Hepatocyte (in vitro differentiated cells): ENCODE measurements around the gene POLD4. TPM values are rescaled to one million over a fixed set of nuclear protein-coding genes. Genes with fewer than 3 reads are reported as not detected.
A peak's percentile ranks its signal among the peaks of the same experiment; 100 is the strongest.

ENCODE experiments used
- DNase-seq: peaks from one replicate; pipeline ENCODE4 v3.0.0-alpha.2; 2016; ENCODE audit warnings: low spot score
- H2AFZ ChIP-seq: fragments of 200-600 bp; sonication (generic); 2 replicates; pipeline ENCODE4 v1.6.0; 2016; ENCODE audit warnings: antibody characterized with exemption, mild to moderate bottlenecking
- H3K27ac ChIP-seq: fragments of 200-600 bp; sonication (generic); 2 replicates; pipeline ENCODE4 v1.5.1; 2016; ENCODE audit warnings: mild to moderate bottlenecking
- H3K27me3 ChIP-seq: fragments of 200-600 bp; sonication (generic); 2 replicates; pipeline ENCODE4 v1.6.1; 2016
- H3K36me3 ChIP-seq: fragments of 200-600 bp; sonication (generic); replicated peaks from 2 replicates; pipeline ENCODE4 v1.5.1; 2016; ENCODE audit warnings: low read depth; ENCODE audit not compliant: insufficient read depth
- H3K4me1 ChIP-seq: fragments of 200-600 bp; sonication (generic); 2 replicates; pipeline ENCODE4 v1.5.1; 2016; ENCODE audit warnings: mild to moderate bottlenecking, moderate library complexity; ENCODE audit not compliant: insufficient read depth
- H3K4me2 ChIP-seq: fragments of 200-600 bp; sonication (generic); 2 replicates; pipeline ENCODE4 v1.6.0; 2016
- H3K4me3 ChIP-seq: fragments of 200-600 bp; sonication (generic); 2 replicates; pipeline ENCODE4 v1.5.1; 2016; ENCODE audit warnings: mild to moderate bottlenecking
- H3K79me2 ChIP-seq: fragments of 200-600 bp; sonication (generic); 2 replicates; pipeline ENCODE4 v1.6.0; 2017; ENCODE audit warnings: mild to moderate bottlenecking
- H3K9me2 ChIP-seq: fragments of 200-600 bp; sonication (generic); replicated peaks from 2 replicates; pipeline ENCODE4 v1.6.0; 2017; ENCODE audit warnings: mild to moderate bottlenecking; ENCODE audit not compliant: insufficient read depth
- H3K9me3 ChIP-seq: fragments of 200-600 bp; sonication (generic); 2 replicates; pipeline ENCODE4 v1.5.1; 2016; ENCODE audit warnings: low read depth, mild to moderate bottlenecking
- H4K20me1 ChIP-seq: fragments of 200-600 bp; sonication (generic); 2 replicates; pipeline ENCODE4 v1.6.0; 2016; ENCODE audit warnings: mild to moderate bottlenecking; ENCODE audit not compliant: insufficient read depth, poor library complexity, severe bottlenecking
- EZH2 ChIP-seq: fragments of 200-600 bp; sonication (generic); IDR thresholded peaks from 2 replicates; pipeline ENCODE4 v1.6.1; 2016; ENCODE audit warnings: antibody characterized with exemption, mild to moderate bottlenecking, borderline replicate concordance
- EZH2phosphoT487 ChIP-seq: fragments of 200-600 bp; sonication (generic); IDR thresholded peaks from one replicate; pipeline ENCODE4 v1.6.1; 2018; ENCODE audit warnings: antibody characterized with exemption, mild to moderate bottlenecking, low read depth, moderate library complexity; ENCODE audit not compliant: unreplicated experiment, severe bottlenecking
- WGBS: methylation state at CpG from one replicate; pipeline ENCODE4 v1.1.6; 2016; ENCODE audit warnings: low lambda C conversion rate; ENCODE audit errors: missing lambda C conversion rate; 5-methylcytosine and 5-hydroxymethylcytosine counted together
- polyA plus RNA-seq: library from polyadenylated mRNA; unstranded; fragments of >200 nt; fragmentation: Nextera tagmentation; extraction: Ambion mirVana; gene quantifications from 2 replicates; pipeline ENCODE4 v1.2.1, GENCODE V29; 2016
- total RNA-seq: library from RNA; depleted of rRNA; stranded (reverse); fragments of >200 nt; gene quantifications from 2 replicates; pipeline ENCODE4 v1.2.3, GENCODE V29; 2014
- TF ChIP-seq, protein P1 (sequence below): fragments of 200-600 bp; sonication (generic); IDR thresholded peaks from 2 replicates; pipeline ENCODE4 v1.5.1; 2016; ENCODE audit warnings: antibody characterized with exemption, mild to moderate bottlenecking; ENCODE audit not compliant: poor library complexity

The POLD4 gene
- total and polyA plus RNA-seq, 2 experiments from 2014 or later, result 74.4 to 97.4 TPM

DNA sequence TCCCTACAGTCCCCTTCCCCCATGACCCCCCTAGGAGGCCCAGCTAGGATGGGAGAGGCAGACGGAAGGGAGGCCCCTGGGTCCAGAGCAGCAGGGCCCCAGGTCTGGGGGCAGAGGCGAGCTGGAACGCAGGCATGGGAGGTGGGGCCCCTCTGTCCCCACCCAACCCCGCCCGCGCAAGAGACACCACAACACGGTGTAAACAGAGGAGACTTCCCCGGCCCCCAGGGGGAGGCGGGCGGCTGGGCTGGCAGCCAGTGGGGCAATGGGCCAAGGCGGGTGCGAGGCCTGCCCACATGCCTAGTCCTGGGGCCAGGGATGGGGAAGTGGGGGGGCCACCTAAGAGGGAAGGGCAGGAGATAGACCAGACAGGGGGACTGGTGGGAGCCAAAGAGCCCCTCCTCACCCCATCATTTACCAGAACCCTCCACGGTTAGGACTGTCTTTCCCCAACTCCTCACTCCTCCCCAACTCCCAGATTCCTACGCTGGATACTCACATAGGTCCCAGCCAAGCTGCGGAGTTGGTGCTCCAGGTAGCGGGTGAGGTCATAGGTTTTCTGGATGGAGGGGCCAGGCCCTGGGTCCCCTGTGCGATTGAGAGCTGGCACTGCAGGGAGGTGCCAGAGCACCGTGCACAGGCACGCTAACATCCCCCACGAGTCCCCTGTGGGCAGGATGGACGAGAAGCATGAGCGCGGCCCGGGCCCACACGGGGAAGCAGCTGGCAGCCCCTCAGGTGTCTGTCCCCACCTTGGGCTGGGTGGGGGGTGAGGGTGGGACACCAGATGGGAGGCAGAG is 13.8 kb upstream of the POLD4 start:
- WGBS, result 65% methylated on average over 20 of the region's 25 CpGs
- Histone ChIP-seq H3K9me2 (no peaks in the 10 kb centered on the region), H3K27me3 (no peaks in the 10 kb centered on the region), H3K9me3 (no peaks in the 10 kb centered on the region), H3K27ac (peak overlapping the region; percentile 99), H2AFZ (no peak overlapping the region), H3K4me1 (peaks cover 66% of the 10 kb centered on the region), H3K4me2 (peak overlapping the region; percentile 69), H4K20me1 (no peaks in the 10 kb centered on the region), H3K79me2 (peaks cover 37% of the 10 kb centered on the region), H3K4me3 (no peak overlapping the region), H3K36me3 (no peaks in the 10 kb centered on the region)
- DNase-seq, result peak; percentile 62
- TF ChIP-seq, protein P1, sequence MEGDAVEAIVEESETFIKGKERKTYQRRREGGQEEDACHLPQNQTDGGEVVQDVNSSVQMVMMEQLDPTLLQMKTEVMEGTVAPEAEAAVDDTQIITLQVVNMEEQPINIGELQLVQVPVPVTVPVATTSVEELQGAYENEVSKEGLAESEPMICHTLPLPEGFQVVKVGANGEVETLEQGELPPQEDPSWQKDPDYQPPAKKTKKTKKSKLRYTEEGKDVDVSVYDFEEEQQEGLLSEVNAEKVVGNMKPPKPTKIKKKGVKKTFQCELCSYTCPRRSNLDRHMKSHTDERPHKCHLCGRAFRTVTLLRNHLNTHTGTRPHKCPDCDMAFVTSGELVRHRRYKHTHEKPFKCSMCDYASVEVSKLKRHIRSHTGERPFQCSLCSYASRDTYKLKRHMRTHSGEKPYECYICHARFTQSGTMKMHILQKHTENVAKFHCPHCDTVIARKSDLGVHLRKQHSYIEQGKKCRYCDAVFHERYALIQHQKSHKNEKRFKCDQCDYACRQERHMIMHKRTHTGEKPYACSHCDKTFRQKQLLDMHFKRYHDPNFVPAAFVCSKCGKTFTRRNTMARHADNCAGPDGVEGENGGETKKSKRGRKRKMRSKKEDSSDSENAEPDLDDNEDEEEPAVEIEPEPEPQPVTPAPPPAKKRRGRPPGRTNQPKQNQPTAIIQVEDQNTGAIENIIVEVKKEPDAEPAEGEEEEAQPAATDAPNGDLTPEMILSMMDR, result no peak
- no peak for TF ChIP-seq EZH2phosphoT487
- TF ChIP-seq EZH2, result no peak

DNA sequence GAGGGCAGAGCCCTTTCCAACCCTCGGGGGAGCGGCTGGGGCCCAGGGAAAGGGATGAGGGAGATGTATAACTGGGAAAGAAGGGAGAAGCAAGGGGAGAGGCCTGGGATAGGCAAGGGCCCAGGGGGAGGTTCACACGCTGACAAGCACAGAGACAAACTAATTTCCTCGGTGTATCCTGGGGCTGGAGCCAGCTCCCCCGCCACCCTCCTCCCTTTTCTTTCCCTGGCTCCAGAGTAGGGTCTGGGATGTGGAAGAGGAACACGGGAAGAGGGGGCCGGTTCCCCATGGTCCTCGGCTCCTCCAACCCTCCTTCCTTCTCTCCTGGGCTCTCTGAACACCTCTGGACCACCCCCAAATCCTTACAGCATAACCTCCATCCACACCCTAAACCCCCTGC is 13.2 kb upstream of the POLD4 start:
- TF ChIP-seq, protein P1, result no peak
- TF ChIP-seq EZH2phosphoT487, result no peak
- TF ChIP-seq EZH2, result no peak
- peaks cover 60% of the 10 kb centered on the region for H3K4me1 ChIP-seq
- peaks cover 31% of the 10 kb centered on the region for H3K79me2 ChIP-seq
- peak overlapping the region; percentile 99 for H3K27ac ChIP-seq
- no peak overlapping the region for H3K4me3 ChIP-seq
- WGBS, result 46% methylated on average over 8 of the region's 8 CpGs
- peak; percentile 54 for DNase-seq
- H2AFZ ChIP-seq, result no peak overlapping the region
- H3K27me3 ChIP-seq, result no peaks in the 10 kb centered on the region
- no peaks in the 10 kb centered on the region for H4K20me1 ChIP-seq
- H3K9me2 ChIP-seq, result no peaks in the 10 kb centered on the region
- no peaks in the 10 kb centered on the region for H3K9me3 ChIP-seq
- H3K4me2 ChIP-seq, result peak overlapping the region; percentile 69
- H3K36me3 ChIP-seq, result no peaks in the 10 kb centered on the region

DNA sequence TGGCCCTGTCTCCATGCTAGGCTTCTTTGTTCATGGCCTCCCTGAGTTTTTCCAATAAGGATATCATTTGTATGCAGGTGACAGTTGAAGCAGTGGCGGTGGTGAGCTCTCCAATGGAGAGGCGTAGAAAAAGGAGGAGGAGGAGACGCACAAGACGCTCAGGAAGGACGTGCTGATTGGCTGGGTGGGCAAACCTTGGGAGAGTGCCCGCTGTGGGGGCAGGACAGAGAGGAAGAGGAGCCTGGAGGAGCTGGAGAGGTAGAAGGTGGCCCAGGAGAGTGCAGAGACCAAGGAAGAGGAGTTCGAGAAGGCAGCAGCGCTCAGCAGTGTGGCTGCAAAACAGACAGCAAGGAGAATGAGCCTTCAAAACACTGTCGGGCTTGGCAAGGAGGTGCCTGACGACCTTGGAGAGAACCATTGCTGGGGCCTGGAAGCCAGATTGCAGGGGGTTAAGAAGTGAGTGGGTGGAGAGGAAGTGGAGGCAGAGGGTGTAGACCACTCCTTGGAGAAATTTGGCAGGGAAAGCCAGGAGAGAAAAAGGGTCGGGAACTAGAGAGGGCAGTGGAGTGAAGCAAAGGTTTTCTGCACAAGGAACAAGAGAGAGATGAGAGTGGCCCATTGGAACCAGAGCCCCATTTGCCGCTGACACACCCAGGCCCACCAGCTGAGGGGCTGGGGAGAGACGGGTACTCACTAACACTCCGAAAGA is 12.5 kb upstream of the POLD4 start:
- Histone ChIP-seq H3K4me1 (peaks cover 53% of the 10 kb centered on the region), H3K27me3 (no peaks in the 10 kb centered on the region), H3K79me2 (peaks cover 26% of the 10 kb centered on the region), H4K20me1 (no peaks in the 10 kb centered on the region), H3K4me2 (peak overlapping the region; percentile 69), H3K9me2 (no peaks in the 10 kb centered on the region), H3K9me3 (no peaks in the 10 kb centered on the region), H3K4me3 (no peak overlapping the region), H3K36me3 (no peaks in the 10 kb centered on the region), H3K27ac (peak overlapping the region; percentile 99), H2AFZ (no peak overlapping the region)
- DNase-seq, result no peak
- 65% methylated on average over 14 of the region's 14 CpGs for WGBS
- TF ChIP-seq, protein P1, result no peak
- TF ChIP-seq EZH2phosphoT487 (no peak), EZH2 (no peak)
